ENCODE data around the gene TESK1.

The TESK1 gene

GRCh38 chr9:35604578-35605350 is at the start of gene TESK1:
TESK1 (plus strand) TSS chr9:35605262; CDS start chr9:35605620, 358 bp downstream.
- peak; percentile 95 for DNase-seq (ENCODE audit: low spot score)
- TF ChIP-seq, protein P1, sequence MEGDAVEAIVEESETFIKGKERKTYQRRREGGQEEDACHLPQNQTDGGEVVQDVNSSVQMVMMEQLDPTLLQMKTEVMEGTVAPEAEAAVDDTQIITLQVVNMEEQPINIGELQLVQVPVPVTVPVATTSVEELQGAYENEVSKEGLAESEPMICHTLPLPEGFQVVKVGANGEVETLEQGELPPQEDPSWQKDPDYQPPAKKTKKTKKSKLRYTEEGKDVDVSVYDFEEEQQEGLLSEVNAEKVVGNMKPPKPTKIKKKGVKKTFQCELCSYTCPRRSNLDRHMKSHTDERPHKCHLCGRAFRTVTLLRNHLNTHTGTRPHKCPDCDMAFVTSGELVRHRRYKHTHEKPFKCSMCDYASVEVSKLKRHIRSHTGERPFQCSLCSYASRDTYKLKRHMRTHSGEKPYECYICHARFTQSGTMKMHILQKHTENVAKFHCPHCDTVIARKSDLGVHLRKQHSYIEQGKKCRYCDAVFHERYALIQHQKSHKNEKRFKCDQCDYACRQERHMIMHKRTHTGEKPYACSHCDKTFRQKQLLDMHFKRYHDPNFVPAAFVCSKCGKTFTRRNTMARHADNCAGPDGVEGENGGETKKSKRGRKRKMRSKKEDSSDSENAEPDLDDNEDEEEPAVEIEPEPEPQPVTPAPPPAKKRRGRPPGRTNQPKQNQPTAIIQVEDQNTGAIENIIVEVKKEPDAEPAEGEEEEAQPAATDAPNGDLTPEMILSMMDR (IDR thresholded peaks at IDR 0.05; ENCODE audit: borderline replicate concordance, control extremely low read depth, extremely low read depth, insufficient read depth, missing control alignments), result no peak
- in situ Hi-C loops (cut with MboI; ENCODE audit: low sequenced_read_pairs, unreplicated experiment), result no loop called here

GRCh38 chr9:35555881-35556280 is 49.2 kb upstream of the TESK1 start:
- TF ChIP-seq, protein P1 (IDR thresholded peaks at IDR 0.05; ENCODE audit: borderline replicate concordance, control extremely low read depth, extremely low read depth, insufficient read depth, missing control alignments), result no peak
- no peak for DNase-seq (ENCODE audit: low spot score)
- in situ Hi-C loops (cut with MboI; ENCODE audit: low sequenced_read_pairs, unreplicated experiment), result no loop called here

DNA sequence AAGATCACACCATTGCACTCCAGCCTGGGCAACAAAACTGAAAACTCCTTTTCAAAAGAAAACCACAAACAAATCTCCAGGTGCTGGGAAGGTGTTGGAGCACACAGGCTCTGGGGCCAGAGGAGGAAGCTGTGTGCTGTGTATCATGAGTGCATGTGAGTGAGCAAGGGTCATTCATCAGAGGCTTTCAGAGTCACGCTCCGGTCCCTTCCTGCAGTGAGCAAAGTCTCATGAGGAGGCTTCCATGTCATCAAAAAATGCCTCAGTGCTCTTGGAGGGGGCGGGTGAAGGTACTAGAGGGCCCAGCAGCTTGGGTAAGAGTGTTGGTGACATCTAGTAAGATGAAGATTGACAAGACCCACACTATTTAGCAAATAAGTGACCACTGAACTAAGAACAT is 48.3 kb upstream of the TESK1 start:
- DNase-seq (ENCODE audit: low spot score), result no peak
- TF ChIP-seq, protein P1 (IDR thresholded peaks at IDR 0.05; ENCODE audit: borderline replicate concordance, control extremely low read depth, extremely low read depth, insufficient read depth, missing control alignments), result no peak
- in situ Hi-C loops (cut with MboI; ENCODE audit: low sequenced_read_pairs, unreplicated experiment), result no loop called here

DNA sequence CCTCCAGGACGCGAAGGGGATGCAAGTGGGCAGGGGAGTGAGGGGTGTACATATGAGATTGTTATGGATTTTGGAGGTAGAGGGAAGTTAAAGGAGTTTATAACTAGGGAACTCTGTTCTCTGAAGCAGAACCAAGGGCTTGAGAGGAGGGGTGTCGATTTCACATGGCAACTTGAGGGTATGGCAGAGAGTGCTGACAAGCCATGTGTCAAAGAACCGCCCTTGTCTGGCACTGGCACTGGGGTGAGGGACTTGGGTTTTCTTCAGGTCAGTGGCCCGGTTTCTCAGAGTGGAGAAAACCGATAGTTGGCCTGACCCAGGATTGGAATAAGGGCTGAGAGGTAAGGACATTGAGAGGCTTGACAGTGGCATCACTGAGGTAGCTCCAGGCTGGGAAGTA is 47.7 kb upstream of the TESK1 start:
- TF ChIP-seq, protein P1 (IDR thresholded peaks at IDR 0.05; ENCODE audit: borderline replicate concordance, control extremely low read depth, extremely low read depth, insufficient read depth, missing control alignments), result no peak
- in situ Hi-C loops (cut with MboI; ENCODE audit: low sequenced_read_pairs, unreplicated experiment), result no loop called here
- no peak for DNase-seq (ENCODE audit: low spot score)

- TF ChIP-seq, protein P1 (IDR thresholded peaks at IDR 0.05; ENCODE audit: borderline replicate concordance, control extremely low read depth, extremely low read depth, insufficient read depth, missing control alignments), result no peak
- in situ Hi-C loops (cut with MboI; ENCODE audit: low sequenced_read_pairs, unreplicated experiment), result no loop called here
- no peak for DNase-seq (ENCODE audit: low spot score)
Measured at GRCh38 chr9:35558185-35558584, 46.9 kb upstream of the TESK1 start.

DNA sequence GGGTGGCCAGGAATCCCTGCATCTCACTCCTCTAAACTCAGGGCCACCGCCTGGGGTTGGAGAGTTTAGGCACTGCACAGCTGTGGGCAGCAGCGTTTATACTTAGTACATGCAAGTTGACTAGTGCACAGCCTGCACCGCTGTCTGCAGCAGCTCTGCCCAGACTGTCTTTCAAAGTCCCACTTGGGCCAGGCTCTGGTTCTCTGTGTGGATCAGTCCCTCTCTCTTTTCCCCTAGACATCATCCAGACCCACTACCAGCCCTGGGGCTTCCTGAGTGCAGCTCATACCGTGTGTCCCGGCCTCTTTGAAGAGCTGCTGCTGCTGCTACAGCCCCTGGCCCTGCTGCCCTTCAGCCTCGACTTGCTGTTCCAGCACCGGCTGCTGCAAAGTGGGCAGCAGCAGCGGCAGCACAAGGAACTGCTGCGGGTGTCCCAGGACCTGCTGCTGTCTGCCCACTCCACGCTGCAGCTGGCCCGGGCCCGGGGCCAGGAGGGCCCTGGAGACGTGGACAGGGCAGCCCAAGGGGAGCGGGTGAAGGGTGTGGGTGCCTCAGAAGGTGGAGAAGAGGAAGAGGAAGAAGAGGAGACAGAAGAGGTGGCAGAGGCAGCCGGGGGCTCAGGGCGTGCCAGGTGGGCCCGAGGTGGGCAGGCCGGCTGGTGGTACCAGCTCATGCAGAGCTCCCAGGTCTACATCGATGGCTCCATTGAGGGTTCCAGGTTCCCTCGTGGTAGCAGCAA is 45.1 kb upstream of the TESK1 start:
- TF ChIP-seq, protein P1 (IDR thresholded peaks at IDR 0.05; ENCODE audit: borderline replicate concordance, control extremely low read depth, extremely low read depth, insufficient read depth, missing control alignments), result no peak
- in situ Hi-C loops (cut with MboI; ENCODE audit: low sequenced_read_pairs, unreplicated experiment), result no loop called here
- DNase-seq (ENCODE audit: low spot score), result no peak

All from GM13976 (cell line).